ENCODE results near the gene ZNF345. TPM values are rescaled to one million over a fixed set of nuclear protein-coding genes. Genes with fewer than 3 reads are reported as not detected.

The ZNF345 gene
- total RNA-seq, 1 experiment from 2014 or later, result 5.2 TPM

- TF ChIP-seq CTCF (IDR thresholded peaks at IDR 0.05), result peak; percentile 45; the same call in 1 of the 2 replicates
- TF ChIP-seq E2F4 (CRISPR knock-in tag; IDR thresholded peaks at IDR 0.05; ENCODE audit: borderline replicate concordance, low read depth), result no peak
- no peak for TF ChIP-seq KAT7 (CRISPR knock-in tag; IDR thresholded peaks at IDR 0.05; ENCODE audit: borderline replicate concordance)
- TF ChIP-seq AR (CRISPR knock-in tag; IDR thresholded peaks at IDR 0.05), result no peak
- peak; percentile 67; the same call in 1 of the 2 replicates for TF ChIP-seq TEAD1 (CRISPR knock-in tag; IDR thresholded peaks at IDR 0.05)
- no peak for TF ChIP-seq CBFB (CRISPR knock-in tag; IDR thresholded peaks at IDR 0.05; ENCODE audit: low read depth)
- no peak for TF ChIP-seq ESRRA (CRISPR knock-in tag; IDR thresholded peaks at IDR 0.05; ENCODE audit: borderline replicate concordance)
- no peak; the same call in 1 of the 2 replicates for TF ChIP-seq SMAD4 (CRISPR knock-in tag; IDR thresholded peaks at IDR 0.05)
- no peak for TF ChIP-seq IRF2 (CRISPR knock-in tag; IDR thresholded peaks at IDR 0.05; ENCODE audit: borderline replicate concordance, low read depth)
- TF ChIP-seq ETV6 (CRISPR knock-in tag; IDR thresholded peaks at IDR 0.05), result no peak
- TF ChIP-seq RORB (CRISPR knock-in tag; IDR thresholded peaks at IDR 0.05), result no peak
- TF ChIP-seq ATF6 (CRISPR knock-in tag; IDR thresholded peaks at IDR 0.05), result no peak
- no peak for TF ChIP-seq ZMAT4 (CRISPR knock-in tag; IDR thresholded peaks at IDR 0.05)
- TF ChIP-seq CREB1 (CRISPR knock-in tag; IDR thresholded peaks at IDR 0.05), result no peak
- TF ChIP-seq USF2 (CRISPR knock-in tag; IDR thresholded peaks at IDR 0.05), result no peak
- no peak for TF ChIP-seq GRHL2 (CRISPR knock-in tag; IDR thresholded peaks at IDR 0.05; ENCODE audit: insufficient replicate concordance, severe bottlenecking)
- TF ChIP-seq AFF4 (CRISPR knock-in tag; IDR thresholded peaks at IDR 0.05; ENCODE audit: borderline replicate concordance), result no peak
- TF ChIP-seq GTF2I (CRISPR knock-in tag; conservative IDR thresholded peaks at IDR 0.05), result no peak
These were observed 65.5 kb downstream of the ZNF345 start, which contains the start of the genes ZNF568 and ZNF829 (continued) for GRCh38 chr19:36915992-36916830.

All from WTC11 (cell line).